ENCODE measurements around the gene CALCR. TPM values are rescaled to one million over a fixed set of nuclear protein-coding genes. Genes with fewer than 3 reads are reported as not detected.
"Not testable (repeated sequence)": the region's sequence is repeated elsewhere in the genome, so short reads cannot be mapped to it uniquely, and the experiment has no call there.

Gene CALCR
- total RNA-seq, 1 experiment from 2014 or later, result 0.98 TPM

GRCh38 chr7:93562106-93562505 lies 12.4 kb downstream of the CALCR start:
- DNase-seq (ENCODE audit: low spot score), result no peak

- DNase-seq (ENCODE audit: low spot score), result no peak
These were observed 14.7 kb downstream of the CALCR start for GRCh38 chr7:93559639-93560491.

GRCh38 chr7:93558705-93559614 lies 15.6 kb downstream of the CALCR start:
- peak; percentile 39 for DNase-seq (ENCODE audit: low spot score)

GRCh38 chr7:93551931-93552330 lies 22.6 kb downstream of the CALCR start:
- DNase-seq (ENCODE audit: low spot score), result no peak

- DNase-seq (ENCODE audit: low spot score), result peak; percentile 55
These were observed 23.2 kb downstream of the CALCR start for GRCh38 chr7:93551063-93551895.

GRCh38 chr7:93547716-93548115 lies 26.8 kb downstream of the CALCR start:
- DNase-seq (ENCODE audit: low spot score), result no peak

GRCh38 chr7:93544691-93545090 lies 29.8 kb downstream of the CALCR start:
- DNase-seq (ENCODE audit: low spot score), result peak; percentile 4

GRCh38 chr7:93538061-93538460 lies 36.5 kb downstream of the CALCR start:
- DNase-seq (ENCODE audit: low spot score), result no peak

GRCh38 chr7:93535616-93536015 lies 38.9 kb downstream of the CALCR start:
- DNase-seq (ENCODE audit: low spot score), result no peak

- DNase-seq (ENCODE audit: low spot score), result no peak
These were observed 43.8 kb downstream of the CALCR start for GRCh38 chr7:93530701-93531100.

- DNase-seq (ENCODE audit: low spot score), result no peak
These were observed 57.7 kb downstream of the CALCR start for GRCh38 chr7:93516834-93517233.

GRCh38 chr7:93515144-93515543 lies 59.4 kb downstream of the CALCR start:
- peak; percentile 3 for DNase-seq (ENCODE audit: low spot score)

GRCh38 chr7:93509303-93509702 lies 65.2 kb downstream of the CALCR start:
- DNase-seq (ENCODE audit: low spot score), result no peak

- DNase-seq (ENCODE audit: low spot score), result no peak
These were observed 71.4 kb downstream of the CALCR start for GRCh38 chr7:93503088-93503487.

GRCh38 chr7:93491860-93492259 lies 82.7 kb downstream of the CALCR start:
- not testable (repeated sequence) for DNase-seq (ENCODE audit: low spot score)

GRCh38 chr7:93476491-93477344 lies 97.8 kb downstream of the CALCR start:
- DNase-seq (ENCODE audit: low spot score), result no peak

GRCh38 chr7:93475811-93476210 lies 98.7 kb downstream of the CALCR start:
- DNase-seq (ENCODE audit: low spot score), result no peak

- no peak for DNase-seq (ENCODE audit: low spot score)
These were observed 103.1 kb downstream of the CALCR start for GRCh38 chr7:93471456-93471855.

- no peak for DNase-seq (ENCODE audit: low spot score)
These were observed 110.8 kb downstream of the CALCR start for GRCh38 chr7:93463764-93464163.

GRCh38 chr7:93461350-93461749 lies 113.2 kb downstream of the CALCR start:
- peak; percentile 8 for DNase-seq (ENCODE audit: low spot score)

GRCh38 chr7:93453262-93453661 lies 121.3 kb downstream of the CALCR start:
- DNase-seq (ENCODE audit: low spot score), result no peak
